HFF-Myc (cell line): ENCODE measurements around the gene AOC2.
"Not testable (repeated sequence)": the region's sequence is repeated elsewhere in the genome, so short reads cannot be mapped to it uniquely, and the experiment has no call there.

Experiments
- DNase-seq: peaks from one replicate; pipeline ENCODE4 v3.0.0-alpha.2; 2011; ENCODE audit warnings: low read depth; ENCODE audit errors: extremely low read depth
- H3K4me3 ChIP-seq: replicated peaks from 2 replicates; pipeline ENCODE4 v1.5.1; 2011; ENCODE audit warnings: low read depth, mild to moderate bottlenecking, control low read depth, low read length
- TF ChIP-seq, protein P1 (sequence below): IDR thresholded peaks from 2 replicates; pipeline ENCODE4 v1.5.1; 2012; ENCODE audit warnings: mild to moderate bottlenecking, low read depth, low read length, control low read depth; ENCODE audit errors: missing control alignments

The AOC2 gene

DNA sequence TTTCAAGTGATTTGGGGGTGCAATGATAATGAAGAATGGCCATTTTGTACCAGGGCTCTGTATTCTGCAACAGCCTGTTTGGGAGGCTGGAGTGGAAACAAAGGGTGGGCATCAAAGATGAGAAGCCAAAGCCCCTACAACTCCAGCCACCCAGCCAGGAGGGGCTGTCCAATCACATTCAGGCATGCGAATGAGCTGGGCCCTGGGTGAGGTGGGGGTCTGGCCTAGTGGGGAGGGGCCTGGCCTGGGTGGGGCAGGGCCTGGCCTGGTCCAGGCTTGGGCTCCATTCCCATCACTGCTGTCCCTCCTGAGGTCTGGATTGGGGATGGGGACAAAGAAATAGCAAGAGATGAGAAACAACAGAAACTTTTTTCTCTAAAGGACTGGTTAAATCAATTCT is 13.0 kb downstream of the AOC2 start:
- TF ChIP-seq, protein P1, sequence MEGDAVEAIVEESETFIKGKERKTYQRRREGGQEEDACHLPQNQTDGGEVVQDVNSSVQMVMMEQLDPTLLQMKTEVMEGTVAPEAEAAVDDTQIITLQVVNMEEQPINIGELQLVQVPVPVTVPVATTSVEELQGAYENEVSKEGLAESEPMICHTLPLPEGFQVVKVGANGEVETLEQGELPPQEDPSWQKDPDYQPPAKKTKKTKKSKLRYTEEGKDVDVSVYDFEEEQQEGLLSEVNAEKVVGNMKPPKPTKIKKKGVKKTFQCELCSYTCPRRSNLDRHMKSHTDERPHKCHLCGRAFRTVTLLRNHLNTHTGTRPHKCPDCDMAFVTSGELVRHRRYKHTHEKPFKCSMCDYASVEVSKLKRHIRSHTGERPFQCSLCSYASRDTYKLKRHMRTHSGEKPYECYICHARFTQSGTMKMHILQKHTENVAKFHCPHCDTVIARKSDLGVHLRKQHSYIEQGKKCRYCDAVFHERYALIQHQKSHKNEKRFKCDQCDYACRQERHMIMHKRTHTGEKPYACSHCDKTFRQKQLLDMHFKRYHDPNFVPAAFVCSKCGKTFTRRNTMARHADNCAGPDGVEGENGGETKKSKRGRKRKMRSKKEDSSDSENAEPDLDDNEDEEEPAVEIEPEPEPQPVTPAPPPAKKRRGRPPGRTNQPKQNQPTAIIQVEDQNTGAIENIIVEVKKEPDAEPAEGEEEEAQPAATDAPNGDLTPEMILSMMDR, result no peak

DNA sequence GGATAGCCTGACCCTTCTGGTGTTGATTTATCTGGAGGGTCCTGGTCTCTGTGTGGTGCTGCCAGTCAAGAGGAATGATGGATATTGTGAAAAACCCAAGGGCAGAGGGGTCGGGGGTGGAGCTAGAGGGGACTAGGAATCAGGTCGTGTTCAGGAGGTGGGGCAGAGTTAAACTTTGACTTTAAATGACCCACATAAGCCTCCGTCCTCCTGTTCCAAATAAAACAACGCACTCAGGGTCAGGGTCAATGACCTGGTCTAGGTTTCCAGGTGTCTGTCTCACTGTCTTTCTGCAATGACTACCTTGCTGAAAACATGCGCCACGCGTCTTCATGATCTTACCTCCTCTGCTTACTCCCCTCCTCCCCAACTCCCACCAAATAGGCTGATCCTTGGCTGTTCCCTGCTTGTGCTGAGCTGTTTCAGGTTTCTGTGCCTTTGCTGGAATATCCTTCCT is 21.3 kb downstream of the AOC2 start:
- no peak for DNase-seq
- no peak overlapping the region for H3K4me3 ChIP-seq
- TF ChIP-seq, protein P1, result no peak

More for the DNA sequence above, 13.0 kb downstream of the AOC2 start:
- H3K4me3 ChIP-seq, result no peak overlapping the region
- no peak for DNase-seq

DNA sequence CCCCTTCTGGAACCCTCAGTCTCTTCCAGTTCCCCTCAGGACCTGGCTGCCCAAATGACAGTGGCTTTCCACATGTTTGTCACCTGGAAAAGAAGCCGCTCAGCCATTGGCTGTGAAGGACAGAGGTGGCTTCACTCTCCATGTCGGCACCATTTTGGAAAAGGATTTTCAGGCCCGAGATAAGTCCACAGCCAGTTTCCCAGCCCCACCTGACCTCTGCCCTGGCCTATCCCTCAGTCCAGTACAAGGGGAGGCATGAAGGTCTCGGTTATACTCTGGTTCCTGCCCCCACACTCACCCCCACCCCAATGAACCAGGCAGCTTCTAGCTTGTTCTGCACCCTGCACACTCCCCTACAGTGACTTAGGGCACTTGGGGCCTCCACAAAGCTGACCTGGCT is 21.8 kb downstream of the AOC2 start:
- no peak for DNase-seq
- no peak overlapping the region for H3K4me3 ChIP-seq
- TF ChIP-seq, protein P1, result no peak

DNA sequence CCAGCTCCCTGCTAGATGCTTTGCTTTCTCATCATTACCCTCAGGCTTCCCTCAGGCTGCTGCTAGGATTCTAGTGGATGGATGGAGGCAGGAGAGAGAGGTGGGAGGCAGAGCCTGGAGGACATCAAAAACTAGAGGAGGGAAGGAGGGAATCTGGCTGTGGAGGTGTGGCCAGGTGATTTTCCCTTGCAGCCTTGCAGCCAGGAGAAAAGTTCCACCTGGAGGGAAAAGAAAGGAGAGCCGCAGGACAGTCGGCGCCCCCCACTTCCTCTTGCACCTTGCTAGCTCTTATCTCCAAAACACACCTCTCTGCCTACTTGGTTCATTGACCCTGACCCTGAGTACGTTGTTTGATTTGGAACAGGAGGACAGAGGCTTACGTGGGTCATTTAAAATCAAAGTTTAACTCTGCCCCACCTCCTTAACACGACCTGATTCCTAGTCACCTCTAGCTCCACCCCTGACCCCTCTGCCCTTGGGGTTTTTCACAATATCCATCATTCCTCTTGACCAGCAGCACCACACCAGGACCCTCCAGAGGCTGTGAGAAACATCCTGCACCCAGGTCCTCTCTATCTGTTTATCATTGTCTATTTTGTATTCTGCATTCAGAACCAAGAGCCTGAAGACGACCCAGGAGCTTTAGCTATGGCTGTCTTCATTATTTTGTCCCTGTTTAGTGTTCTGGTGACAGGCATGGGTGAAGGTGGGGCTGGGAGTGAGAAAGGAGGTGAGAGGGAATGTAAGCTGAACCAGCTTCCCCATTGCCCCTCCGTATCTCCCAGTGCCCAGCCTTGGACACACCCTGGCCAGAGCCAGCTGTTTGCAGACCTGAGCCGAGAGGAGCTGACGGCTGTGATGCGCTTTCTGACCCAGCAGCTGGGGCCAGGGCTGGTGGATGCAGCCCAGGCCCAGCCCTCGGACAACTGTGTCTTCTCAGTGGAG is 22.5 kb downstream of the AOC2 start:
- no peak overlapping the region for H3K4me3 ChIP-seq
- TF ChIP-seq, protein P1, result no peak
- DNase-seq, result no peak

DNA sequence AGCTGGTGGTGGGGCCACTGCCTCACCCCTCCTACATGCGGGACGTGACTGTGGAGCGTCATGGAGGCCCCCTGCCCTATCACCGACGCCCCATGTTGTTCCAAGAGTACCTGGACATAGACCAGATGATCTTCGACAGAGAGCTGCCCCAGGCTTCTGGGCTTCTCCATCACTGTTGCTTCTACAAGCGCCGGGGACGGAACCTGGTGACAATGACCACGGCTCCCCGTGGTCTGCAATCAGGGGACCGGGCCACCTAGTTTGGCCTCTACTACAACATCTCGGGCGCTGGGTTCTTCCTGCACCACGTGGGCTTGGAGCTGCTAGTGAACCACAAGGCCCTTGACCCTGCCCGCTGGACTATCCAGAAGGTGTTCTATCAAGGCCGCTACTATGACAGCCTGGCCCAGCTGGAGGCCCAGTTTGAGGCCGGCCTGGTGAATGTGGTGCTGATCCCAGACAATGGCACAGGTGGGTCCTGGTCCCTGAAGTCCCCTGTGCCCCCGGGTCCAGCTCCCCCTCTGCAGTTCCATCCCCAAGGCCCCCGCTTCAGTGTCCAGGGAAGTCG is 23.4 kb downstream of the AOC2 start:
- DNase-seq, H3K4me3 ChIP-seq: not testable (repeated sequence)

DNA sequence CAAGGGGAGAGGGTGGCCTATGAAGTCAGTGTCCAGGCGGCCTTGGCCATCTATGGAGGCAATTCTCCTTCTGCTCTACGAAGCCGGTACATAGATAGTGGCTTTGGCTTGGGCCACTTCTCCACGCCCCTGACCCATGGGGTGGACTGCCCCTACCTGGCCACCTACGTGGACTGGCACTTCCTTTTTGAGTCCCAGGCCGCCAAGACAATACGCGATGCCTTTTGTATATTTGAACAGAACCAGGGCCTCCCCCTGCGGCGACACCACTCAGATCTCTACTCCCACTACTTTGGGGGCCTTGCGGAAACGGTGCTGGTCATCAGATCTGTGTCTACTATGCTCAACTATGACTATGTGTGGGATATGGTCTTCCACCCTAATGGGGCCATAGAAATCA is 24.0 kb downstream of the AOC2 start:
- DNase-seq, result no peak
- TF ChIP-seq, protein P1, result no peak

DNA sequence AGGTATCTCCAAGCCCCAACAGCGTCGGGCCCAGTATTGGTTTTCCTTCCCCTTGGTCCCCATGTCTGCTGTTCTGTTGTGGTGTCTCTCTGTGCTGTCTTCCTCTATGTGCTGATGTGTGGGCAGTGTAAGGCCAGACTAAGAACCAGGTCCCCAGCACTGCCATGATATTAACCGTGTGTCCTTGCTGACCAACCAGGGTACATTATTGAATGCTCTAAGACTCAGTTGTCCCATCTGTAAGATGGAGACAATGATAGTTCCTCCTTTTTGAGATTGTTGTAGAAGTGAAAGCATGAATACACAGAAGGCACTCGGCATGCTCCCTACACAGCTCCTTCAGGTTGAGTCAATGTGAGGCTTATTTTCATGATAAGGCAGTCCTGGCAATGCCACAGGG is 27.3 kb downstream of the AOC2 start:
- TF ChIP-seq, protein P1, result no peak
- H3K4me3 ChIP-seq, result no peak overlapping the region
- no peak for DNase-seq

More for the DNA sequence above, 24.0 kb downstream of the AOC2 start:
- H3K4me3 ChIP-seq, result no peak overlapping the region
